Stimulated activated CD4-positive, alpha-beta T cell treated with anti-CD3 and anti-CD28 coated beads, Interleukin-4, amount 100 ng/mL, for 24 hours (primary cell): ENCODE results near the gene ZNF524.

Experiments
- DNase-seq: peaks from one replicate; pipeline ENCODE4 v3.0.0-alpha.2; 2020

Gene ZNF524

DNA sequence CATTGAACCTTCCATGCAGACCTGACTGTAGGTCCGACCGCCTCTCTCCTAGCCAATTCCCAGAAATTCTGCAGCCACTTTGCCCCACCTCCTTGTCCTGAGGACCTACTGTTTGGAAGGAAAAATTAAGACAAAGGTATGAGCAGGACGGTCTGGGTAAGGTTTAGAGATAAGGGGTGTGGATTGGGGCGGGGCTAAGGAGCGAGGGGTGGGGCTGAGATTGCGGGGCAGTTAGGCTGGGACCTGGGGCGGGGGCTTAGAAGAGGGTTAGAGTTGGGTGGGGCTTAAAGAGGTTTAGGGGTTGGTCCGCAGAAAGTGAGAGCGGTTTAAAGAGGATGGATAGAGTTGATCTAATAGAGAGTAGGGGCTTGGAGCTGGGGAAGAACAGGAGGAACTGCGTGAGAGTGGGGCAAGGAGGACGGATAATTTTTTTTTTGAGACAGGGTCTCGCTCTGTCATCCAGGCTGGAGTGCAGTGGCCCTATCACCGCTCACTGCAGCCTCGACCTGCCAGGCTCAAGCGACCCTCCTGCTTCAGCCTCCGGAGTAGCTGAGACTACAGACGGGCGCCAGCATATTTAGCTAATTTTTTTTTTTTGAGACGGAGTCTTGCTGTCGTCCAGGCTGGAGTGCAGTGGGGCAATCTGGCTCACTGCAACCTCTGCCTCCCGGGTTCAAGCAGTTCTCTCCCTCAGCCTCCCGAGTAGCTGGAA is 3.6 kb downstream of the ZNF524 start:
- DNase-seq, result no peak

DNA sequence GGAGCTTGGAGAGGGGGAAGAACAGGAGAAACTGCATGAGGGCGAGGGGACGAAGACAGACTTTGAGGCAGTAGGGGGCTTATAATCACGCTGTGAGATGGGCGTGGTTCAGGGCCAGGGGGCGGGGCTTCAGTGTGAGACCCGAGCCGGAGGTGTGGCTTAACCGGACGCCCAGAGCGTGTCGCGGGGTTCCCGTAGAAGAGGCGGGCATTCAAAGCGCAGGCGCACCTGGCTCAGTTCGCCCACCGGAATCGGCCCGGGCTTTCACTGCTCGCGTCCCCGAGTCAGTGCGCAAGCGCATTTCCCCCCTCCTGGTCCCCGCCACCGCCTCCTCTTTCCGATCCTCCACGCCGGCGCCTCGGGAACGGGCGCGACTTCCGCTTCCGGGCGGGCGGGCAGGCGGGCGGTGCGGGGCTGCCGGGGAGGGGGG is 5.1 kb downstream of the ZNF524 start:
- DNase-seq, result peak; percentile 99

DNA sequence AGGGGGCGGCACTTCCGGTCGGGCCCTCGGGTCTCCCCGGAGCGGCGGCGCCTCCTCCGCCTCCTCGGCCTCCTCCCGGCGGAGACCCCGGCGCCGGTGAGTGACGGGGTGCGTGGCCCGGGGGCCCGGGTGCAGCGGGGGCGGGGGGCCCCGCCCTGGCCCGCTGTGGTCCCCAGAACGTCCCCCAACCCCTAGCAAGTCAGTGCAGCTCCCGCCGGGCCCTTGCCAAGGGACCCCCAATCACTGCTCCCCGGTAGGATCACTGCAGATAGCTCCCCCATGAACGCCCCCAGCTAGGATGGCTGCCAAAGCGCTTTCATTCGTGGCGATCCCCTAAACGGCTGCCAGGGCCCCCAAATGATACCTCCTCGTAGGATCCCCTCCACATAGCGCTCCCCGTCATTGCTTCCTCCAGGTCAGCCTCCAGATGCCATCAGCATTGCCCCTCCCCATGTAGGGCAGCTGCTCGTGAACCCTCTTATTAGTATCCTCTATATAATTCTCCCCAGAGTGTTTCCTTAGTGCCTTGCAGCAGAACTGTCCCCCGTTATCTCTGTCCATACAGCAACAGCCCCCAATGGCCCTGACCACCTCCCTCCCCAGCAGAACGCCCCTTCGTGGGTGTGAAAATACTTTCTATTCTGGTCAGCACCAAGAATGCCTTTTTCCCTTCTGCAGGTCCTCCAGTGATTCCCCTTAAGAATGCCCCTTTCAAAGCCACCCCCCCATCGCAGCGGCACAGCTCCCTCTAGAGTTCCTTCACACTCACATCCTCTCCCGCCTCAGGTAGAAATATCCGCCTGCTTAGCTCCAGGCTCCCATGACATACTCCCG is 5.8 kb downstream of the ZNF524 start, which contains the start of gene ZNF865:
Gene ZNF865 (plus strand): TSS at position 11 of the 834 bp plus-strand sequence. CDS start 7,972 bp downstream, outside the sequence.
- peak; percentile 78 for DNase-seq

DNA sequence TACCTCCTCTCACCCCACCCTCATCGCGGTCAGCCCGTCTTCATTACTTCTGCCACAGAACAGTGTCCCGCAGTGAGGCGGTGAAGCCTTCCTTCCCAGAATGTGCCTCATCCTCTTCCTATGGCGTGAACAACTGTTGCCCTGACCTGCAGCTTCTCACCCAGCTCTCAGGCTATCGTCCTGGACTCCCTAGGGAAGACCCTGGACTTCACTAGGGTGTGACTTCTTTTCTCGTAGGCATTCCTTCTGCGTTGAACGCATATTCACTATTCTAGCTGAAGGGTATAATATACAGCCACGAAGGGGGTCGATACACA is 6.3 kb downstream of the ZNF524 start:
- DNase-seq, result no peak

DNA sequence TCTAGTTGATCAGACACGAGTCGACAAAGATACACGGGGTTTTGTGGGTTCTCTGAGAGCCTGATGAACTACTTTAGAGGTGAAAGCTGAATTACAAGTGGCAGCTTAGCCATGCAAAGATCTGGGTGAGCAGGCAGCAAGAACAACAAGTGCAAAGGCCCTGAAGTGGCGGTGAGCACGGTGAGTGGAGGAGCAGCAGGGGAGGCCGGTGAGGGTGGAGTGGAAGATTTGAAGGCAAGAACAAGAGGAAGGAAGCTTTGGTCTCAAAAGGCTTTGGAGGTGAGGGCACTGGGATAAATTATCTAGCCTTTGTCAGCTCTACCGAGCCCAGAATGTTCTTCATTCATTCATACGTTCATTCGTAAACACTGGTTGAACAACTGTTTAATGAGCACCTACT is 6.7 kb downstream of the ZNF524 start:
- no peak for DNase-seq

DNA sequence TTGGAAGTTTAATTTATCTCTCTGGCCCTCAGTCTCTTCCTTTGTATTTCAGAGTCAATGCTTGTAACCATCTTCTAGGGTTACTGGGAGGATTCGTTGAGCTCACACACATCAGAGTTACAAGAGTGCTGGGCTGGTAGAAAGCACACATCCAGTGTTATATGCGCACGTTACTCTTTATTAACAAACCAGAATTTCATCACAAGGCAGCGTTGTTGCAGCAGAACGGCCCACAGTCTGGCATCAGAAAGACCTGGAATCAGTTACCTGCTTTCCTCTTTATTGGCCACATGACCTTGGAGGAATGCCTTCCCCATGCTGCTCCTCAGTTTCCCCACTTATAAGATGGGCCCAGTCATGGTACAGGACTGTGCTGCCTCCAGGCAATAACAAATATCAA is 9.2 kb downstream of the ZNF524 start:
- DNase-seq, result no peak

DNA sequence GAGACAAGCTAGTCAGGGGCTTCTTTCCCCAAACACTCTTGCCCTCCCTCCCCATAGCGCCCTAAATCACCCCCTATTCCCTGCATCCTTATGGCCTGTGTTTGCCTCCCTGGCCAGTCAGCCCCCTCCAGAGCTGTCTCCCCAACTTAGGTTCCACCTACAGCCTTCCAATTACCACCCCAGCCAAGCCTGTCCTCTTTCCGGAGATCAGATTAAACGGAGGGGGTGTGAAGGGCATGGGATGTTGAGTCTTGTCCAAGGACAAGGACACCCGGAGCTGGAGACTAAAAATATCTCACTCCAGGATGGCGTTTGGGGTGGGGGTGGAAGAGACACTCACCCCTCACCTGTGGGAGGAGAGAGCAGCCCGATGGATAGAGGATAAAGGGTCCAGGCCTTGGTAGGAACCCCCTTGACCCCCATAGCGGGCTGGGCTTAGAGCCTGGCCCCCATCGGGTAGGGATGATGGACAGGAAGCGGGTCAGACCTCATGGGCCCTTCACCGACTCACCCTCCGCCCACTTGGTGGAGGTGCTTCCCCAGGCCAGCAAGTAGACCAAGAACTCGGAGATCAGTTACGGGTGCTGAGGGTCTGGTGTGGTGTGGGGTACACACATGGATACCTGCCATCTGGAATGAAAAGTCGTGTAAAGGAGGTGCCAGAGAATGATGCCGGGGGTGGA is 11.4 kb downstream of the ZNF524 start:
- DNase-seq, result no peak

DNA sequence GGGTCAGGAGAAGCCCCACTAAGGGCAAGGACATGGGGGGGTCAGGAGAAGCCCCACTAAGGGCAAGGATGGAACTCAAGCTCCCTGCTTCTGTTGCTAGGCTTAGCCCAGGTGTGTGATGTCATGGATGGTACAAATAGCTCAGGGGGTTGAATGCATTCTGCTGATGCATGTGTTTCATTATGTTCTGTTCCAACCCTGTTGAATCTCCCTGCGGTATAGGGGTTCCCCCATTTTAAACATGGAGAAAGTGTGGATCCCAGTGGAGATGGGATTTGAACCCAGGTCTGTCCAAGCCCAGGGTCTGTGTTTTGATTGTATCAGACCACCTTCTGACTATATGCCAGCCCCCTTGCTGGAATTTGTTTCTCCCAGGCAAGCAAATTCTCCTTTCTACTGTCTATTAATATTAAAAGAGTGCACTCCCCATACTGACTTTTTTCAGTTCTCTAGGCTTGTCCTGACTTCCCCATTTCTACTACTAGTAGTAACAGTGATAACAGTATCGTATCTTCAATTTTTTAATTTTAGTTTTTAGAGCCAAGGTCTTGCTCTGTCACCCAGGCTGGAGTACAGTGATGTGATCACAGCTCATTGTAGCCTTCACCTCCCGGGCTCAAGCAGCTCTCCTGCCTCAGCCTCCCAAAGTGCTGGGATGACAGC is 12.0 kb downstream of the ZNF524 start:
- DNase-seq, result no peak

DNA sequence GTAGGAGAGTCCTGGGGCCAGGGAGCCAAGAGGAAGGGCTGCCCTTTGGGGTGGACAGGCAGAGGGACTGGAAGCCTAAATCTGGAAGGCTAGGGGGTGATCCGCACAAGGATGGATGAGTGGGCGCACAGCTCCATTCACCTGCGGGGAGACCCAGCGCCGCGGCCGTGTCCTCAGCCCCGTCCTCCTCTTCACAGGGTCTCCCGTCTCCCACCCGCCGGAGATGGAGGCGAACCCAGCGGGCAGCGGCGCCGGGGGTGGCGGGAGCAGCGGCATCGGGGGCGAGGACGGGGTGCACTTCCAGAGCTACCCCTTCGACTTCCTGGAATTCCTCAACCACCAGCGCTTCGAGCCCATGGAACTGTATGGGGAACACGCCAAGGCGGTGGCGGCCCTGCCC is 13.3 kb downstream of the ZNF524 start:
- no peak for DNase-seq

DNA sequence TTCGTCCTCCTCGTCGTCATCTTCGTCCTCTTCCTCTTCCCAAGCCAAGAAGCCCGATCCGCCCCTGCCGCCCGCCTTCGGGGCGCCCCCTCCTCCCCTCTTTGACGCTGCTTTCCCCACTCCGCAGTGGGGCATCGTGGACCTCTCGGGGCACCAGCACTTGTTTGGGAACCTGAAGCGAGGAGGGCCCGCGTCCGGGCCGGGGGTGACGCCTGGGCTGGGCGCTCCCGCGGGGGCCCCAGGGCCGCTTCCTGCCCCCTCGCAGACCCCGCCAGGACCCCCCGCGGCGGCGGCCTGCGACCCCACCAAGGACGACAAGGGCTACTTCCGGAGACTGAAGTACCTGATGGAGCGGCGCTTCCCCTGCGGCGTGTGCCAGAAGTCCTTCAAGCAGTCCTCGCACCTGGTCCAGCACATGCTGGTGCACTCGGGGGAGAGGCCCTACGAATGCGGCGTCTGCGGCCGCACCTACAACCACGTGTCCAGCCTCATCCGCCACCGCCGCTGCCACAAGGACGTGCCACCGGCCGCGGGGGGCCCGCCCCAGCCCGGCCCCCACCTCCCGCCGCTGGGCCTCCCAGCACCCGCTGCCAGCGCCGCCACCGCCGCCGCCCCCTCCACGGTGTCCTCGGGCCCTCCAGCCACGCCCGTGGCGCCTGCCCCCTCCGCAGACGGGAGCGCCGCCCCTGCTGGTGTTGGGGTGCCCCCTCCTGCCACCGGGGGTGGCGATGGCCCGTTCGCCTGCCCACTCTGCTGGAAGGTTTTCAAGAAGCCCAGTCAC is 14.0 kb downstream of the ZNF524 start:
- no peak for DNase-seq

DNA sequence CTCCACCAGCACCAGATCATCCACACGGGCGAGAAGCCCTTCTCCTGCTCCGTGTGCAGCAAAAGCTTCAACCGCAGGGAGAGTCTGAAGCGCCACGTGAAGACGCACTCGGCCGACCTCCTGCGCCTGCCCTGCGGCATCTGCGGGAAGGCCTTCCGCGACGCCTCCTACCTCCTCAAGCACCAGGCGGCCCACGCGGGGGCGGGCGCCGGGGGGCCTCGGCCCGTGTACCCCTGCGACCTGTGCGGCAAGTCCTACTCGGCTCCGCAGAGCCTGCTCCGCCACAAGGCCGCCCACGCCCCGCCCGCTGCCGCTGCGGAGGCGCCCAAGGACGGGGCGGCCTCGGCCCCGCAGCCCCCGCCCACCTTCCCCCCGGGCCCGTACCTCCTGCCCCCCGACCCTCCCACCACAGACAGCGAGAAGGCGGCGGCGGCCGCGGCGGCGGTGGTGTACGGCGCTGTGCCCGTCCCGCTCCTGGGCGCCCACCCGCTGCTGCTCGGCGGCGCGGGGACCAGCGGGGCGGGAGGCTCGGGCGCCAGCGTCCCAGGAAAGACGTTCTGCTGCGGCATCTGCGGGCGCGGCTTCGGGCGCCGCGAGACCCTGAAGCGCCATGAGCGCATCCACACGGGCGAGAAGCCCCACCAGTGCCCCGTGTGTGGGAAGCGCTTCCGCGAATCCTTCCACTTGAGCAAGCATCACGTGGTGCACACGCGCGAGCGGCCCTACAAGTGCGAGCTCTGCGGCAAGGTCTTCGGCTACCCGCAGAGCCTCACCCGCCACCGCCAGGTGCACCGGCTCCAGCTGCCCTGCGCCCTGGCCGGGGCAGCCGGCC is 14.8 kb downstream of the ZNF524 start:
- DNase-seq, result no peak

DNA sequence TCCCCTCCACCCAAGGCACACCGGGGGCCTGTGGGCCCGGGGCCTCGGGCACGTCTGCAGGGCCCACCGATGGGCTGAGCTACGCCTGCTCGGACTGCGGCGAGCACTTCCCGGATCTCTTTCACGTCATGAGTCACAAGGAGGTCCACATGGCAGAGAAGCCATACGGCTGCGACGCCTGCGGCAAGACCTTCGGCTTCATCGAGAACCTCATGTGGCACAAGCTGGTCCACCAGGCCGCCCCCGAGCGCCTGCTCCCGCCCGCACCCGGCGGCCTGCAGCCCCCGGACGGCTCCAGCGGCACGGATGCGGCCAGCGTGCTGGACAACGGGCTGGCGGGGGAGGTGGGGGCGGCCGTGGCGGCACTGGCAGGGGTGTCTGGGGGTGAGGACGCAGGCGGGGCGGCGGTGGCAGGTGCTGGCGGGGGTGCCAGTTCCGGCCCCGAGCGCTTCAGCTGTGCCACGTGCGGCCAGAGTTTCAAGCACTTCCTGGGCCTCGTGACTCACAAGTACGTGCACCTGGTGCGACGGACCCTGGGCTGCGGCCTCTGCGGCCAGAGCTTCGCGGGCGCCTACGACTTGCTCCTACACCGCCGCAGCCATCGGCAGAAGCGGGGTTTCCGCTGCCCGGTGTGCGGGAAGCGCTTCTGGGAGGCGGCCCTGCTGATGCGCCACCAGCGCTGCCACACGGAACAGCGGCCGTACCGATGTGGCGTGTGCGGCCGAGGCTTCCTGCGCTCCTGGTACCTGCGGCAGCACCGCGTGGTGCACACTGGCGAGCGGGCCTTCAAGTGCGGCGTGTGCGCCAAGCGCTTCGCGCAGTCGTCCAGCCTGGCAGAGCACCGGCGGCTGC is 15.7 kb downstream of the ZNF524 start:
- no peak for DNase-seq

DNA sequence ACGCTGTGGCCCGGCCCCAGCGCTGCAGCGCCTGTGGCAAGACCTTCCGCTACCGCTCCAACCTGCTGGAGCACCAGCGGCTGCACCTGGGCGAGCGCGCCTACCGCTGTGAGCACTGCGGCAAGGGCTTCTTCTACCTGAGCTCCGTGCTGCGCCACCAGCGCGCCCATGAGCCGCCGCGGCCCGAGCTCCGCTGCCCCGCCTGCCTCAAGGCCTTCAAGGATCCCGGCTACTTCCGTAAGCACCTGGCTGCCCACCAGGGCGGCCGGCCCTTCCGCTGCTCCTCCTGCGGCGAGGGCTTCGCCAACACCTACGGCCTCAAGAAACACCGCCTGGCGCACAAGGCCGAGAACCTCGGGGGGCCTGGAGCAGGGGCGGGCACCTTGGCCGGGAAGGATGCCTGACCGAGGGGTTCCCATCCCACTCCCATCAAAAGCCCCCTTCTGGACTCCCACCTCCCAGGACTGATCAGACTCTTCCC is 16.3 kb downstream of the ZNF524 start:
- DNase-seq, result no peak

DNA sequence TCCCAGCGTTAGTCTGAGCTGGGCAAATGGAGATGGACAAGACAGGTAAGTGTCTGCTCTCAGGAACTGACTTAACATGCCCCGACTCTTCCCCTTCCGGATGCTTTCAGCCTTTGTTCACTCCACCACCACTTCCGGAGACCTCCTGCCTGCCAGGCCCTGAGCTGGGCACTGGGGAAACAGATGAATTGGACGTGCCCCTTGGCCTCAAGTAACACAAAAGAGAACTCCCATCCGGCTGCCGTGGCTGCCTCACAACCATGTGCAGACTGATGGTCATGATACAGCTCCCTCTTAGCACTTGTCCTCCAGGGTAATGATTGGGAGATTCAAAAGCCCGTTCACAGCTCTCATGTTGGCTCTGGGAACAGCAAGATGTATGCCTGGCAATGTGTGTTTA is 17.3 kb downstream of the ZNF524 start:
- no peak for DNase-seq

DNA sequence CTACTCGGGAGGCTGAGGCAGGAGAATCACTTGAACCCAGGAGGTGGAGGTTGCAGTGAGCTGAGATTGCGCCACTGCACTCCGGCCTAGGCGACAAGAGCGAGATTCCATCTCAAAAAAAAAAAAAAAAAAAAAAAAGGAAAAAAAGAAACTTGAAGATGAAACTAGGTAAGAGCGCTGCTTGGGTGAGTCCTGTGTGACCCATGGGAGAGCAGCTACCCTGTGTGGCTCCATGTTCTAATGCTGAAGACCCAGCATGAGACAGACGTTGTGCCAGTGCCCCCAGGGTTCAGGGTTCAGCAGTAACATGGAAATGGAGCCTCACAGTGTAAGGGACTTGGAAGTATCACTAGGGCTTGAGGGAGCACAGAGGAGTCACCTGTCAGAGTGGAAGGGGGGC is 18.3 kb downstream of the ZNF524 start:
- no peak for DNase-seq

DNA sequence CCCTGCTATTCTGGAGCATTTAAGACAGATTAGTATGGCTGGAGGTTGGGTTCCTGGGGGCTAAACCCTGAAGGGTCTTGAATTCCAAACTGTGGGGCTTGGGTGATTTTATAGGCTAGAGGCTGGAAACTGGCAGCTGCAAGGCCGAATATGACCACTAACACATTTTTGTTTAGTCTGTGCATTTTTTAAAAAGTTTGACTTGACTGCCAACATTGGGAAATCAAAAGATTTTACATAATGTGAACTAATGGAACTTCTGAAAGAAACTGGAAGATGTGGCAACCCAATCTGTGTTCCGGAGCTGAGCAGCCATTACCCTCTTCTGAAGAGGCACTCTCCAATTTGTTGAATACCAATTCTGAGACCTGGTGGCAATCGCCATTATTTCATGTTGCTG is 19.2 kb downstream of the ZNF524 start:
- DNase-seq, result no peak

DNA sequence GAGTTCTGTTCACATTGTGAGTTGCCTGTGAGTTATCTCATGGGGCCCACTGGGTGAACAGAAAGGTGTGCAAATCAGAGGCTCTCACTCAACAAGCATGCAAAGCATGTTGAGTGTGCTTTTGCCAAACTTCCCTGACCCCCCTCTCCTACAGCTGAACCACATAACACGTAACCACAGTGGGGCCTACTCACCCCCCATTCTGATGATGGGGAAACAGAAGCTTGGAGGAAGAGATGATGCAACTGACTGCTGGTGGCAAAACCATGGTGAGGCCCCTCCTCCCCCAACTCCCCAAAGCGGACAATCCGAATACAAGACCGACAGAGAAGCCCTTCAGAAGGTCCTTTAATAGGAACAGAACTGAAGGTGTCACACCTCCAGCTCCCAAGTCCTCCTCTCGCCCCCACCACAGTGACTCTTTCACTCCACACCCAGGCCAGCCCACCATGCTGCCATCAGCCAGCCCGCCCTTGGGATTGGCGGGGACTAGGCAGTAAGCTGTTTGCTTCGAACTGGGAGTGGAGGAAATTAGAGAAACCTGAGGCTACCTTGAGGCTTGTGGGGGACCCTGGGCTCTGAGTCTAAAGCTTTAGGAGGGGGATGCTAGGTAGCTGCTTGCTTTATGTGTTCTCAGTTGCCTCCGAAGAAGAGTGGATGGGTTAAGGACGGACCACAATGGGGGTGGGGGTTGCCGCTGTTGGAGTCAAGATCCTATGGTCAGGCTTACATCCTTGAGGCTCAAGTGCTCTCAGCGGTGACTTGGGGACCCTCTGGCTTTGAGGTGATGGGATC is 20.5 kb downstream of the ZNF524 start:
- no peak for DNase-seq

DNA sequence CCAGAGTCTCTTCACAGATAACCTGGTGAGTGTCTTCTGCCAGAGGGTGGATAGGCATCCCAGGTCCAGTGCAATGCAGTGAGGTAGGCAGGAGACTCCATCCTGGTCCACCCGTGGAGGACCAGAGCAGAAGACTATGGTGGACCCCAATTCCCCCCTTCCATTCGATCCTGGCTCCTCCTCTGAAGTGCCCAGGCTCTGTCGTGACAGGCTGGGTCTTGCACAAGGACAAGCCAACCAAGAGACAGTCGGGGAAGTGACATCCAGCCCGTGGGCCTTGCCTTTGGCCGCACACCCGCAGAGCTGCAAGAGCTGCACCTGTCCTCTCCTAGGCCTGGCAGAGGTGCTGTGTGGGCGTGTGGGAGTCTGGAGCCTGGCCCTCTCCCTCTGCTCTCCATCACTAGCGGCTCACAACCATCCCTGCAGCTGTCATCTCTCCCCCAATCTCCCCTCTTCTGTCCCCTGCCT is 21.2 kb downstream of the ZNF524 start:
- DNase-seq, result no peak

DNA sequence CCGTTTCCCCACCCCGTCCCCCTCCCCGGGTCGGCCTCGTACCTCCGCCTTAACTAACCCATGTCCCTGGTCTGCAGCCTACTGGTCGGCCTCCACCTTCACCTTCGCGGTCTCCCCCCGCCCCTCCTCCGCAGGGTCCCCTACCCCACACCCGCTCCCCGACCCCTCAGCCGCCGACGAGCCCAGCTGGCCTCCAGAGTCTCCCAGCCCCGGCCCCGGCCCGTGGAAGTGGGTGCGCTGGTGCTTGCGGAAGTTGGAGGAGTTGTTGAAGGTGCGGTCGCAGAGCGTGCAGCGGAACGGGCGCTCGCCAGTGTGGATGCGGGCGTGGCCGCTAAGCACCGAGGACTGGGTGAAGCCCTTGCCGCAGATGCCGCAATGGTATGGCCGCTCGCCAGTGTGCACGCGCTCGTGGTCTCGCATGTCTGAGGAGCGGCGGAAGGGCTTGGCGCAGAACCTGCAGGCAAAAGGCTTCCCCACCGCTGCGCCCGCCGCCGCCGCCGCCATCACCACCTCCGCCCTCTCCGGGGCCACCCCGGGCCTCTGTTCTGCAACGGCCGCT is 21.7 kb downstream of the ZNF524 start:
- DNase-seq, result no peak
